ENCODE measurements around the gene NTSR2. TPM values are rescaled to one million over a fixed set of nuclear protein-coding genes. Genes with fewer than 3 reads are reported as not detected.

Gene NTSR2
- total RNA-seq, 1 donor from 2014 or later: not detected

GRCh38 chr2:11646530-11646929, 23.5 kb downstream of the NTSR2 start:
- H3K27me3 ChIP-seq (ENCODE audit: low read depth): no peaks in the 10 kb centered on the region
- H3K36me3 ChIP-seq: no peaks in the 10 kb centered on the region
- TF ChIP-seq CTCF (IDR thresholded peaks at IDR 0.05; ENCODE audit: borderline replicate concordance): no peak
- no peaks in the 10 kb centered on the region for H3K9me3 ChIP-seq (replicated peaks)
- H3K4me1 ChIP-seq: no peaks in the 10 kb centered on the region
- H3K27ac ChIP-seq (replicated peaks): no peak overlapping the region
- no peak for DNase-seq
- no peak overlapping the region for H3K4me3 ChIP-seq
- intact Hi-C loops (cut with micrococcal nuclease): no loop called here

GRCh38 chr2:11644293-11644692, 25.7 kb downstream of the NTSR2 start:
- no peak for TF ChIP-seq CTCF (IDR thresholded peaks at IDR 0.05; ENCODE audit: borderline replicate concordance)
- H3K4me3 ChIP-seq: no peak overlapping the region
- H3K9me3 ChIP-seq (replicated peaks): no peaks in the 10 kb centered on the region
- DNase-seq: no peak
- intact Hi-C loops (cut with micrococcal nuclease): no loop called here
- no peaks in the 10 kb centered on the region for H3K27me3 ChIP-seq (ENCODE audit: low read depth)
- no peaks in the 10 kb centered on the region for H3K4me1 ChIP-seq
- peaks cover 4% of the 10 kb centered on the region for H3K36me3 ChIP-seq
- no peak overlapping the region for H3K27ac ChIP-seq (replicated peaks)

GRCh38 chr2:11642972-11643371, 27.0 kb downstream of the NTSR2 start:
- intact Hi-C loops (cut with micrococcal nuclease): no loop called here
- H3K4me1 ChIP-seq: no peaks in the 10 kb centered on the region
- no peaks in the 10 kb centered on the region for H3K27me3 ChIP-seq (ENCODE audit: low read depth)
- peaks cover 9% of the 10 kb centered on the region for H3K36me3 ChIP-seq
- H3K27ac ChIP-seq (replicated peaks): no peak overlapping the region
- H3K4me3 ChIP-seq: no peak overlapping the region
- DNase-seq: no peak
- TF ChIP-seq CTCF (IDR thresholded peaks at IDR 0.05; ENCODE audit: borderline replicate concordance): no peak
- H3K9me3 ChIP-seq (replicated peaks): no peaks in the 10 kb centered on the region

GRCh38 chr2:11640132-11640531, 29.9 kb downstream of the NTSR2 start:
- no peak for TF ChIP-seq CTCF (IDR thresholded peaks at IDR 0.05; ENCODE audit: borderline replicate concordance)
- H3K27me3 ChIP-seq (ENCODE audit: low read depth): no peaks in the 10 kb centered on the region
- intact Hi-C loops (cut with micrococcal nuclease): no loop called here
- no peak overlapping the region for H3K27ac ChIP-seq (replicated peaks)
- H3K36me3 ChIP-seq: peaks cover 9% of the 10 kb centered on the region
- DNase-seq: no peak
- no peak overlapping the region for H3K4me3 ChIP-seq
- no peaks in the 10 kb centered on the region for H3K9me3 ChIP-seq (replicated peaks)
- H3K4me1 ChIP-seq: no peaks in the 10 kb centered on the region

GRCh38 chr2:11639503-11639902, 30.5 kb downstream of the NTSR2 start:
- Histone ChIP-seq H3K9me3 (replicated peaks) (no peaks in the 10 kb centered on the region), H3K27me3 (ENCODE audit: low read depth) (no peaks in the 10 kb centered on the region), H3K27ac (replicated peaks) (no peak overlapping the region), H3K4me3 (no peak overlapping the region), H3K36me3 (peaks cover 12% of the 10 kb centered on the region), H3K4me1 (no peaks in the 10 kb centered on the region)
- no peak for DNase-seq
- intact Hi-C loops (cut with micrococcal nuclease): no loop called here
- TF ChIP-seq CTCF (IDR thresholded peaks at IDR 0.05; ENCODE audit: borderline replicate concordance): no peak

- TF ChIP-seq CTCF (IDR thresholded peaks at IDR 0.05; ENCODE audit: borderline replicate concordance): no peak
- DNase-seq: no peak
- no peaks in the 10 kb centered on the region for H3K27me3 ChIP-seq (ENCODE audit: low read depth)
- H3K9me3 ChIP-seq (replicated peaks): no peaks in the 10 kb centered on the region
- no peak overlapping the region for H3K27ac ChIP-seq (replicated peaks)
- intact Hi-C loops (cut with micrococcal nuclease): no loop called here
- no peaks in the 10 kb centered on the region for H3K4me1 ChIP-seq
- H3K4me3 ChIP-seq: no peak overlapping the region
- peaks cover 25% of the 10 kb centered on the region for H3K36me3 ChIP-seq
These were observed 32.4 kb downstream of the NTSR2 start for GRCh38 chr2:11637546-11637945.
